Measurements from ENCODE around the gene ST3GAL6. TPM values are rescaled to one million over a fixed set of nuclear protein-coding genes. Genes with fewer than 3 reads are reported as not detected.

Gene ST3GAL6
- total and polyA plus RNA-seq, 2 of the 13 experiments (the other 11 are each of a cell fraction or from before 2014, with no cell fraction given) = 17.5 to 23.2 TPM

DNA sequence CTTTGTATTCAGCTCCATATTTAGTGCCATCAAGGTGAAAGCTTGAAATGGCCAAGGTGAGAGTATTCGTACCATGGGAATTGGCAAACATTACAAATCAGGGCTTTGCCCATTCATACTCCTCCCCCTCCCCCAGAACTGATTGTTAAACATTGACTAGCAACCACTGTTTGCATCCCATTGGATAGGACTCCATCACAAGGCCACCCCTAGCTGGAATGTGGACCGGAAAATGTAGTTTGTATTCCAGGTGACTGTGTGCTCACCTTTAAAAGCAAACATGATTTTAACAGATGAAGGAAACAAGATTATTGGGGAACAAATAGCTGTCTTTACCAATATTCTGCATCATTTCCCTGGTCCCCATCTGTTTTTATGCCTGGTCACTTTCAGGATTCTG lies 14.1 kb downstream of the ST3GAL6 start (continued):
- TF ChIP-seq, protein P1, sequence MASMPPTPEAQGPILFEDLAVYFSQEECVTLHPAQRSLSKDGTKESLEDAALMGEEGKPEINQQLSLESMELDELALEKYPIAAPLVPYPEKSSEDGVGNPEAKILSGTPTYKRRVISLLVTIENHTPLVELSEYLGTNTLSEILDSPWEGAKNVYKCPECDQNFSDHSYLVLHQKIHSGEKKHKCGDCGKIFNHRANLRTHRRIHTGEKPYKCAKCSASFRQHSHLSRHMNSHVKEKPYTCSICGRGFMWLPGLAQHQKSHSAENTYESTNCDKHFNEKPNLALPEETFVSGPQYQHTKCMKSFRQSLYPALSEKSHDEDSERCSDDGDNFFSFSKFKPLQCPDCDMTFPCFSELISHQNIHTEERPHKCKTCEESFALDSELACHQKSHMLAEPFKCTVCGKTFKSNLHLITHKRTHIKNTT (CRISPR knock-in tag; IDR thresholded peaks at IDR 0.05) = no peak
- TF ChIP-seq ZNF34 (CRISPR knock-in tag; IDR thresholded peaks at IDR 0.05; ENCODE audit: borderline replicate concordance) (no peak), TAF15 (IDR thresholded peaks at IDR 0.05; ENCODE audit: low read depth, low read length, poor library complexity, severe bottlenecking) (no peak), MTF1 (CRISPR knock-in tag; IDR thresholded peaks at IDR 0.05) (no peak), NR2F1 (CRISPR knock-in tag; IDR thresholded peaks at IDR 0.05) (no peak), CENPX (CRISPR knock-in tag; IDR thresholded peaks at IDR 0.05) (no peak), ZNF326 (CRISPR knock-in tag; IDR thresholded peaks at IDR 0.05; ENCODE audit: borderline replicate concordance) (no peak), XRCC5 (optimal IDR thresholded peaks at IDR 0.05; ENCODE audit: low read length) (no peak), ARNT2 (CRISPR knock-in tag; IDR thresholded peaks at IDR 0.05; ENCODE audit: low read depth) (no peak), ATF7 (IDR thresholded peaks at IDR 0.05) (no peak), ATF7 (CRISPR knock-in tag; IDR thresholded peaks at IDR 0.05) (no peak), ZNF121 (CRISPR knock-in tag; IDR thresholded peaks at IDR 0.05) (no peak), SRY (CRISPR knock-in tag; IDR thresholded peaks at IDR 0.05) (no peak)
- TF ChIP-seq, protein P2, sequence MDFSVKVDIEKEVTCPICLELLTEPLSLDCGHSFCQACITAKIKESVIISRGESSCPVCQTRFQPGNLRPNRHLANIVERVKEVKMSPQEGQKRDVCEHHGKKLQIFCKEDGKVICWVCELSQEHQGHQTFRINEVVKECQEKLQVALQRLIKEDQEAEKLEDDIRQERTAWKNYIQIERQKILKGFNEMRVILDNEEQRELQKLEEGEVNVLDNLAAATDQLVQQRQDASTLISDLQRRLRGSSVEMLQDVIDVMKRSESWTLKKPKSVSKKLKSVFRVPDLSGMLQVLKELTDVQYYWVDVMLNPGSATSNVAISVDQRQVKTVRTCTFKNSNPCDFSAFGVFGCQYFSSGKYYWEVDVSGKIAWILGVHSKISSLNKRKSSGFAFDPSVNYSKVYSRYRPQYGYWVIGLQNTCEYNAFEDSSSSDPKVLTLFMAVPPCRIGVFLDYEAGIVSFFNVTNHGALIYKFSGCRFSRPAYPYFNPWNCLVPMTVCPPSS (IDR thresholded peaks at IDR 0.05) = no peak
- TF ChIP-seq, protein P3, sequence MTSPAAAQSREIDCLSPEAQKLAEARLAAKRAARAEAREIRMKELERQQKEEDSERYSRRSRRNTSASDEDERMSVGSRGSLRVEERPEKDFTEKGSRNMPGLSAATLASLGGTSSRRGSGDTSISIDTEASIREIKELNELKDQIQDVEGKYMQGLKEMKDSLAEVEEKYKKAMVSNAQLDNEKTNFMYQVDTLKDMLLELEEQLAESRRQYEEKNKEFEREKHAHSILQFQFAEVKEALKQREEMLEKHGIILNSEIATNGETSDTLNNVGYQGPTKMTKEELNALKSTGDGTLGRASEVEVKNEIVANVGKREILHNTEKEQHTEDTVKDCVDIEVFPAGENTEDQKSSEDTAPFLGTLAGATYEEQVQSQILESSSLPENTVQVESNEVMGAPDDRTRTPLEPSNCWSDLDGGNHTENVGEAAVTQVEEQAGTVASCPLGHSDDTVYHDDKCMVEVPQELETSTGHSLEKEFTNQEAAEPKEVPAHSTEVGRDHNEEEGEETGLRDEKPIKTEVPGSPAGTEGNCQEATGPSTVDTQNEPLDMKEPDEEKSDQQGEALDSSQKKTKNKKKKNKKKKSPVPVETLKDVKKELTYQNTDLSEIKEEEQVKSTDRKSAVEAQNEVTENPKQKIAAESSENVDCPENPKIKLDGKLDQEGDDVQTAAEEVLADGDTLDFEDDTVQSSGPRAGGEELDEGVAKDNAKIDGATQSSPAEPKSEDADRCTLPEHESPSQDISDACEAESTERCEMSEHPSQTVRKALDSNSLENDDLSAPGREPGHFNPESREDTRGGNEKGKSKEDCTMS (CRISPR knock-in tag; conservative IDR thresholded peaks at IDR 0.05) = no peak
- TF ChIP-seq, protein P4, sequence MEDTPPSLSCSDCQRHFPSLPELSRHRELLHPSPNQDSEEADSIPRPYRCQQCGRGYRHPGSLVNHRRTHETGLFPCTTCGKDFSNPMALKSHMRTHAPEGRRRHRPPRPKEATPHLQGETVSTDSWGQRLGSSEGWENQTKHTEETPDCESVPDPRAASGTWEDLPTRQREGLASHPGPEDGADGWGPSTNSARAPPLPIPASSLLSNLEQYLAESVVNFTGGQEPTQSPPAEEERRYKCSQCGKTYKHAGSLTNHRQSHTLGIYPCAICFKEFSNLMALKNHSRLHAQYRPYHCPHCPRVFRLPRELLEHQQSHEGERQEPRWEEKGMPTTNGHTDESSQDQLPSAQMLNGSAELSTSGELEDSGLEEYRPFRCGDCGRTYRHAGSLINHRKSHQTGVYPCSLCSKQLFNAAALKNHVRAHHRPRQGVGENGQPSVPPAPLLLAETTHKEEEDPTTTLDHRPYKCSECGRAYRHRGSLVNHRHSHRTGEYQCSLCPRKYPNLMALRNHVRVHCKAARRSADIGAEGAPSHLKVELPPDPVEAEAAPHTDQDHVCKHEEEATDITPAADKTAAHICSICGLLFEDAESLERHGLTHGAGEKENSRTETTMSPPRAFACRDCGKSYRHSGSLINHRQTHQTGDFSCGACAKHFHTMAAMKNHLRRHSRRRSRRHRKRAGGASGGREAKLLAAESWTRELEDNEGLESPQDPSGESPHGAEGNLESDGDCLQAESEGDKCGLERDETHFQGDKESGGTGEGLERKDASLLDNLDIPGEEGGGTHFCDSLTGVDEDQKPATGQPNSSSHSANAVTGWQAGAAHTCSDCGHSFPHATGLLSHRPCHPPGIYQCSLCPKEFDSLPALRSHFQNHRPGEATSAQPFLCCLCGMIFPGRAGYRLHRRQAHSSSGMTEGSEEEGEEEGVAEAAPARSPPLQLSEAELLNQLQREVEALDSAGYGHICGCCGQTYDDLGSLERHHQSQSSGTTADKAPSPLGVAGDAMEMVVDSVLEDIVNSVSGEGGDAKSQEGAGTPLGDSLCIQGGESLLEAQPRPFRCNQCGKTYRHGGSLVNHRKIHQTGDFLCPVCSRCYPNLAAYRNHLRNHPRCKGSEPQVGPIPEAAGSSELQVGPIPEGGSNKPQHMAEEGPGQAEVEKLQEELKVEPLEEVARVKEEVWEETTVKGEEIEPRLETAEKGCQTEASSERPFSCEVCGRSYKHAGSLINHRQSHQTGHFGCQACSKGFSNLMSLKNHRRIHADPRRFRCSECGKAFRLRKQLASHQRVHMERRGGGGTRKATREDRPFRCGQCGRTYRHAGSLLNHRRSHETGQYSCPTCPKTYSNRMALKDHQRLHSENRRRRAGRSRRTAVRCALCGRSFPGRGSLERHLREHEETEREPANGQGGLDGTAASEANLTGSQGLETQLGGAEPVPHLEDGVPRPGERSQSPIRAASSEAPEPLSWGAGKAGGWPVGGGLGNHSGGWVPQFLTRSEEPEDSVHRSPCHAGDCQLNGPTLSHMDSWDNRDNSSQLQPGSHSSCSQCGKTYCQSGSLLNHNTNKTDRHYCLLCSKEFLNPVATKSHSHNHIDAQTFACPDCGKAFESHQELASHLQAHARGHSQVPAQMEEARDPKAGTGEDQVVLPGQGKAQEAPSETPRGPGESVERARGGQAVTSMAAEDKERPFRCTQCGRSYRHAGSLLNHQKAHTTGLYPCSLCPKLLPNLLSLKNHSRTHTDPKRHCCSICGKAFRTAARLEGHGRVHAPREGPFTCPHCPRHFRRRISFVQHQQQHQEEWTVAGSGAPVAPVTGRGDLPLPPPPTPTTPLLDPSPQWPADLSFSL (CRISPR knock-in tag; IDR thresholded peaks at IDR 0.05) = no peak
- TF ChIP-seq, protein P5, sequence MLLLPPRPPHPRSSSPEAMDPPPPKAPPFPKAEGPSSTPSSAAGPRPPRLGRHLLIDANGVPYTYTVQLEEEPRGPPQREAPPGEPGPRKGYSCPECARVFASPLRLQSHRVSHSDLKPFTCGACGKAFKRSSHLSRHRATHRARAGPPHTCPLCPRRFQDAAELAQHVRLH (CRISPR knock-in tag; IDR thresholded peaks at IDR 0.05; ENCODE audit: borderline replicate concordance, low read depth) = no peak
- TF ChIP-seq, protein P6, sequence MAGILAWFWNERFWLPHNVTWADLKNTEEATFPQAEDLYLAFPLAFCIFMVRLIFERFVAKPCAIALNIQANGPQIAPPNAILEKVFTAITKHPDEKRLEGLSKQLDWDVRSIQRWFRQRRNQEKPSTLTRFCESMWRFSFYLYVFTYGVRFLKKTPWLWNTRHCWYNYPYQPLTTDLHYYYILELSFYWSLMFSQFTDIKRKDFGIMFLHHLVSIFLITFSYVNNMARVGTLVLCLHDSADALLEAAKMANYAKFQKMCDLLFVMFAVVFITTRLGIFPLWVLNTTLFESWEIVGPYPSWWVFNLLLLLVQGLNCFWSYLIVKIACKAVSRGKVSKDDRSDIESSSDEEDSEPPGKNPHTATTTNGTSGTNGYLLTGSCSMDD (CRISPR knock-in tag; IDR thresholded peaks at IDR 0.05) = no peak
